NB4 (cell line): ENCODE data around the gene SYT8.

Experiments
- MYC ChIP-seq: IDR thresholded peaks from 2 replicates; pipeline ENCODE4 v1.6.1; 2011; ENCODE audit warnings: low read depth, low read length
- POLR2A ChIP-seq: IDR thresholded peaks from 2 replicates; pipeline ENCODE4 v1.6.1; 2011; ENCODE audit warnings: mild to moderate bottlenecking; ENCODE audit not compliant: insufficient read length; ENCODE audit errors: extremely low read depth
- TF ChIP-seq, protein P1 (sequence below): IDR thresholded peaks from one replicate; pipeline ENCODE4 v1.5.1; 2012; ENCODE audit warnings: low read depth, low read length
- TF ChIP-seq, protein P2 (sequence below): IDR thresholded peaks from 2 replicates; pipeline ENCODE4 v1.6.1; 2011; ENCODE audit warnings: low read depth, low read length

- no peak for TF ChIP-seq MYC
- no peak for TF ChIP-seq POLR2A
- TF ChIP-seq, protein P1, sequence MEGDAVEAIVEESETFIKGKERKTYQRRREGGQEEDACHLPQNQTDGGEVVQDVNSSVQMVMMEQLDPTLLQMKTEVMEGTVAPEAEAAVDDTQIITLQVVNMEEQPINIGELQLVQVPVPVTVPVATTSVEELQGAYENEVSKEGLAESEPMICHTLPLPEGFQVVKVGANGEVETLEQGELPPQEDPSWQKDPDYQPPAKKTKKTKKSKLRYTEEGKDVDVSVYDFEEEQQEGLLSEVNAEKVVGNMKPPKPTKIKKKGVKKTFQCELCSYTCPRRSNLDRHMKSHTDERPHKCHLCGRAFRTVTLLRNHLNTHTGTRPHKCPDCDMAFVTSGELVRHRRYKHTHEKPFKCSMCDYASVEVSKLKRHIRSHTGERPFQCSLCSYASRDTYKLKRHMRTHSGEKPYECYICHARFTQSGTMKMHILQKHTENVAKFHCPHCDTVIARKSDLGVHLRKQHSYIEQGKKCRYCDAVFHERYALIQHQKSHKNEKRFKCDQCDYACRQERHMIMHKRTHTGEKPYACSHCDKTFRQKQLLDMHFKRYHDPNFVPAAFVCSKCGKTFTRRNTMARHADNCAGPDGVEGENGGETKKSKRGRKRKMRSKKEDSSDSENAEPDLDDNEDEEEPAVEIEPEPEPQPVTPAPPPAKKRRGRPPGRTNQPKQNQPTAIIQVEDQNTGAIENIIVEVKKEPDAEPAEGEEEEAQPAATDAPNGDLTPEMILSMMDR, result no peak
- TF ChIP-seq, protein P2, sequence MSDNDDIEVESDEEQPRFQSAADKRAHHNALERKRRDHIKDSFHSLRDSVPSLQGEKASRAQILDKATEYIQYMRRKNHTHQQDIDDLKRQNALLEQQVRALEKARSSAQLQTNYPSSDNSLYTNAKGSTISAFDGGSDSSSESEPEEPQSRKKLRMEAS, result no peak
These were observed 23.4 kb downstream of the SYT8 start for GRCh38 chr11:1858154-1858553.
